ENCODE data around the gene AGAP3.
A peak's percentile ranks its signal among the peaks of the same experiment; 100 is the strongest.

AGAP3 gene

DNA sequence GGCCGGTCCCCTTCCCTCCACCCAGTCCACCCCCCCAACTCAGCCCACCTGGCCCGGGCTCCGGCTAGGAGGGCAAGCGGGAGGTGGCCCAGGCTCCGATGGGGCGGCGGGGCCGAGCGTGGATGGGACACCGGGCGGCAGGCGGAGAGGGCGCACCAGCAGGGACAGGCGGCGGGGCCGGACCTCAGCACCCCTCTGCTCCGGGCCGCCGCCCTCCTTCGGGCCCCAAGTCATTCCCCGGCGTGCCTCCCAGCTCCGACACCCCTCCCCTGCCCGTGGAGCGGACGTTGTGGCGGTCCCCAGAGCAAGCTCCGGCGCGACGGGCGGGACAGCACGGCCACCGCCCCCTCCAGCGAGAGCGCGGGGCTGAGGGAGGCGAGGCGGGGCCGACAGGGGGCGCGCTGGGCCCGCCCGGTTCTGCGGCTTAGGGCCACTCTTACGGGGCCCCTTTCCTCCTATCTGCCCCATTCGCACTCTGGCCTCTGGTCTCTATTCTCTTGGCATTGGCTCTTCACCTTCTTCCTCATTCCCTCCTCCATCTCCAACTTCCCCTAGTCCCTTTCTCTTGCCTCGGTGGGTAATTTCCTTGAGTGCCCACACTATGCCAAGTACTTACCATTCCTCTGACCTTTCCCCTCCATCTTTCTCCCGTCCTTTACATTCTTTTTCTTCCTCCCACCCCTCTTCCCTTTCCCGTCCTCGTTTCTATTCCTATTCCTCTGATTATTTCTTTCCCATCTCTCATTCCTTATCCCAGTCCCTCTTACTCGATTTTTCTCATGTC, 81.9 kb downstream of the AGAP3 start:
- DNase-seq (ENCODE audit: insufficient read length) (peak; percentile 67), FAIRE-seq (peak; percentile 14)
- TF ChIP-seq POLR2A (IDR thresholded peaks at IDR 0.05; ENCODE audit: low read depth, low read length) (no peak), POLR2AphosphoS5 (IDR thresholded peaks at IDR 0.05; ENCODE audit: low read depth, low read length) (no peak), TAF1 (IDR thresholded peaks at IDR 0.05; ENCODE audit: borderline replicate concordance, low read depth, low read length) (no peak)

GRCh38 chr7:151168787-151169162, 82.5 kb downstream of the AGAP3 start:
- DNase-seq (ENCODE audit: insufficient read length) (no peak), FAIRE-seq (no peak)
- no peak for TF ChIP-seq POLR2A (IDR thresholded peaks at IDR 0.05; ENCODE audit: low read depth, low read length)
- no peak for TF ChIP-seq TAF1 (IDR thresholded peaks at IDR 0.05; ENCODE audit: borderline replicate concordance, low read depth, low read length)
- no peak for TF ChIP-seq POLR2AphosphoS5 (IDR thresholded peaks at IDR 0.05; ENCODE audit: low read depth, low read length)

DNA sequence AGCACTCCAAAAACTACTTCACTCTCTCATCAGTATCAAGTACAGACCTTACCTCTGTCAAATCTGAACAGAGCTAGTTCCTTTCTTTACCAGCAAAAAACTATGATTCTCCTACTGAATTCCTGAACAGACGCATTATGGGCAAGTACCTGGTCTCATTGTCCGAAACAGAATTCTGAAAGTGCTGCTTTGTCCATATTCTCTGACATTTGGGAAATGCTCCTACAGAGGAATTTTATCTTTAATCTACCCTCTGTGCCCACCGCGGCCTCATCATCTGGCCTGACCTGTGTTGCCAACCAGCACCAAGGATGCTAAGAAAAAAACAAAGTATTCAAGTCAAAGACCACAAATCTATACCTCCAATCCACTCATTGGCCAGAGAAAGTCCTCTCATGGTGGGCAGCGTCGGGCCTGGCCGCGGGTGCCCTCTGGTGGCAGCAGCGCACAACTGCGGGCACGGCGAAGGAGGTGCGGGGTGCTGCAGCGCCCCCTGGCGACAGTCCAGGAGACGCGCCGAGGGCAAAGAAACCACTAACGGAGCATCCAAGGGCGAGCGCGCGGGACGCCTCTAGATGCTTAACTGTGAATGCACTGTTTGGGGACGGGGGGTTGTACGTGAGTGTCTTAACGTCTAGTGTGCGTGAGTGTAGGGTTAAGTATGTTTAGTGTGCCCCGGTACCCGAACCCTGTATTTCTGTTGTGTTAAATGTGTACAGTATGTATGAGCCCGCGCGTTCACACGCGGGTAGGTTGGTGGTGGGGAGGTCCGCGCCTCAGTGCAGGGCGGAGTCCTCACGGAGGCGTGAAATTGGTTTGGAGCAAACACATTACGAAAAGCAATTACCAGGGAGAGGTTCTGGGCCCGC, 86.2 kb downstream of the AGAP3 start:
- DNase-seq (ENCODE audit: insufficient read length) (peak; percentile 81), FAIRE-seq (peak; percentile 93)
- TF ChIP-seq POLR2A (IDR thresholded peaks at IDR 0.05; ENCODE audit: low read depth, low read length), result no peak
- no peak for TF ChIP-seq POLR2AphosphoS5 (IDR thresholded peaks at IDR 0.05; ENCODE audit: low read depth, low read length)
- TF ChIP-seq TAF1 (IDR thresholded peaks at IDR 0.05; ENCODE audit: borderline replicate concordance, low read depth, low read length), result no peak

GRCh38 chr7:151173386-151174245, 87.3 kb downstream of the AGAP3 start:
- FAIRE-seq (no peak), DNase-seq (ENCODE audit: insufficient read length) (no peak)
- TF ChIP-seq POLR2AphosphoS5 (IDR thresholded peaks at IDR 0.05; ENCODE audit: low read depth, low read length), result no peak
- TF ChIP-seq POLR2A (IDR thresholded peaks at IDR 0.05; ENCODE audit: low read depth, low read length), result no peak
- TF ChIP-seq TAF1 (IDR thresholded peaks at IDR 0.05; ENCODE audit: borderline replicate concordance, low read depth, low read length), result no peak

DNA sequence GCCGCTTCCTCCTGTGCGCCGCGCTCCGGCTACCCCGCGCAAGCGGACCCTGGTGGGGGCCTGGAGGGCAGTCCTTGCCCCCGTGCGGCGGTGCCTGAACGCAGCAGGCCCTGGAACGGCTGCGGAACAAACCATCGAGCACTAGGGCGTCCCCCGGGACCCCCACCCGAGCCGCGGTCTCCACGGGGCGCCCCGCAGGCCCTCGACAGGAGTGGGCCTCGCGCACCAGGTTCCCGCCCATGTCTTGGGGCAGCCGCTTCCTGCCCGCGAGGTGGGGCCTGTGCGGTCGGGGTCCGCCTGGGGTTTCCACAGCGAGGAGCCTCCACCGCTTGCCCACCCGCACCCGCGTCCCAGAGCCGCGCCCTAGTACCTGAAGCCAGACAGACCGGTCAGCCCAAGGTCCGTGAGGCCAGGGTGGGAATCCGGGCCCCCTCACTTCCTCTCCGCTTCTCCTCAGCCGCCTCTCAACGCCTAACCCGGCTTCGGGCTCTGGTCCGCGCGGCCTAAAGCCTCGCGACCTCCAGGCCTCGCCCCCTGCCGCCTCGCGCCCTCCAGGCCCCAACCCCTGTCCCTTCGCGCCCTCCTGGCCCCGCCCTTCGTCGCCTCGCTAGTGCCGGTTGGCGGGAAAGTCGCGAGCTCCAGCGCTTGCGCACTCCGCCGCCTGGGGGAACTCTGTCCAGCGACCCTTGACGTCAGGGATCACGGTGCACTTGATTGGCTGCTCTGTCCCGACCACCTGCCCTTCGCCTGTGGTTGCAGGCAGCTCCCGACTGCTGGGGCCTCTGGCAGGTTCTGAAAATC, 88.2 kb downstream of the AGAP3 start:
- DNase-seq (ENCODE audit: insufficient read length), result no peak
- no peak for FAIRE-seq
- no peak for TF ChIP-seq POLR2A (IDR thresholded peaks at IDR 0.05; ENCODE audit: low read depth, low read length)
- TF ChIP-seq TAF1 (IDR thresholded peaks at IDR 0.05; ENCODE audit: borderline replicate concordance, low read depth, low read length), result no peak
- no peak for TF ChIP-seq POLR2AphosphoS5 (IDR thresholded peaks at IDR 0.05; ENCODE audit: low read depth, low read length)

DNA sequence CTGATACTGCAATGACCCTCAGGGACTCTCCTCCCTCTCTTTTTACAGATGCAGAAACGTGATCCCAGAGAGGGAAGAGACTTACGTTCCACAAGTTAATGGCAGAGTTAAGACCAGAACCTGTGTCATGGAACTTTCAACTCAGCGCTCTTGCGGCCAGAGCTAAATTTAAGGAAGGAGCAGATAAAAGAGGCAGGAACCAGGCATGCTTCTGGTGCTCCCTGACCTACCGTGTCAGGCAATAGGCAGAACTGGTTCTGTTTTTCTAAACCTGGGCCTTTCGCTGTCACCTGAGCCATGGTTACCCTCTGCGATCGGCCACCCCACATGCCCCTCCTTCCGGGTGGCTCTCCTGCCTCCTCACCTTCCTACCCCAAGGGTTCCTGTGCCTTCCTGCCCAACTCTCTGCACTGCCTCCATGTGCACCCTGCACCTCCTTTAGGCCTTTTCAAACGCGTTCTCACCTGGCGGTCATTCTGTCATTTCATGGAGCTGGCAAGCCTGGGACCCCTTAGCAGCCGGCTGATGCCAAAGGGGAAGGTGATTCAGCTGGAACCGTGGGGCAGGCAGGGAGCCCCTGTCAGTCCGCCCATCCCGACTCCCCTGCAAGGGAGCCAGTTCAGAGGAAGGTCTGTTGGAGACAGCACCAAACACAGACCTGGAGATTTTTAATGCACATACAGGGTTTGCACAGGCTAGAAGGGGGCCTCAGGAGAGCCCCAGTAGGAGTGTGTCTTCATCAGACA, 88.9 kb downstream of the AGAP3 start:
- DNase-seq (ENCODE audit: insufficient read length) (no peak), FAIRE-seq (no peak)
- TF ChIP-seq POLR2AphosphoS5 (IDR thresholded peaks at IDR 0.05; ENCODE audit: low read depth, low read length), result no peak
- no peak for TF ChIP-seq POLR2A (IDR thresholded peaks at IDR 0.05; ENCODE audit: low read depth, low read length)
- no peak for TF ChIP-seq TAF1 (IDR thresholded peaks at IDR 0.05; ENCODE audit: borderline replicate concordance, low read depth, low read length)

GRCh38 chr7:151175793-151176311, 89.6 kb downstream of the AGAP3 start:
- DNase-seq (ENCODE audit: insufficient read length) (no peak), FAIRE-seq (no peak)
- TF ChIP-seq POLR2A (IDR thresholded peaks at IDR 0.05; ENCODE audit: low read depth, low read length), result no peak
- TF ChIP-seq TAF1 (IDR thresholded peaks at IDR 0.05; ENCODE audit: borderline replicate concordance, low read depth, low read length), result no peak
- TF ChIP-seq POLR2AphosphoS5 (IDR thresholded peaks at IDR 0.05; ENCODE audit: low read depth, low read length), result no peak

- TF ChIP-seq POLR2A (IDR thresholded peaks at IDR 0.05; ENCODE audit: low read depth, low read length), result no peak
- FAIRE-seq (no peak), DNase-seq (ENCODE audit: insufficient read length) (no peak)
These were observed 90.1 kb downstream of the AGAP3 start for GRCh38 chr7:151176401-151176800.

DNA sequence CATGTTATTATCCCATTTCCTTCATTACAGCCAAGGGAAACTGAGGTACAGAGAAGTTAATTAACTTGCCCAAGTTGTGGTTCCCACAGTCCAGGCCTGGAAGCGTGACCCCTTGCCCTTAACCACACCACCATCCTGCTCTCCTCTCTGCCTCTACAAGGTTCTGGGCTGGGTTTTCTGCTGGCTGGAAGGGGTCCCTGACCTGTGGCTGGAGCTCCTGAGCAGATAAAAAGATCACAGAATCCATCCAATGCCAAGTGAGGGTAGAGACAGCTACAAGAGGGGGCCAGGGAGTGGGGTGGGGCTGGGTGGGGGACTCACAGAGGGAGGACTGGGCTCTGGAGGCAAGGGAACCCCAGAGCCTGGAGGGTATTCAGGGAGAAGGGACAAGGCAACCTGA, 91.0 kb downstream of the AGAP3 start:
- FAIRE-seq, result no peak
- TF ChIP-seq TAF1 (IDR thresholded peaks at IDR 0.05; ENCODE audit: borderline replicate concordance, low read depth, low read length) (no peak), POLR2AphosphoS5 (IDR thresholded peaks at IDR 0.05; ENCODE audit: low read depth, low read length) (no peak), POLR2A (IDR thresholded peaks at IDR 0.05; ENCODE audit: low read depth, low read length) (no peak)
- DNase-seq (ENCODE audit: insufficient read length), result no peak

DNA sequence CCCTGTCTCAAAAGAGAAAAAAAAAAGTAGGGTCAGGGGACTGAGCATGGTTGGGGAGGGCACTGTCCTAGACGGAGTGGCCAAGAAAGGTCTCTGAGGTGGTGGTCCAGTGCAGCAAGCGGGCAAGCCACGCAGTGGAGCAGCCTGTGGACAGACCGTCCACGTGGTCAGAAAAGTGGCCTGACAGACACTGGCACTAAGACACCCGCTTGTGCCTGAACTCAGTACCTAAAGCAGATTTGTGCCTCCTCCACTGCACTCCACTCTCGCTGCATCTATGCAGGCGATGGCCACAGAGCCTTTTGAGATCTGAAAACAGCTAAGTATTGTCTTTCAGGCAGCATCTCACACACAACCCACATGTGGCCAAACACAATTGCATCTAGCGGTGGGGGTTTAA, 92.0 kb downstream of the AGAP3 start:
- no peak for DNase-seq (ENCODE audit: insufficient read length)
- TF ChIP-seq POLR2AphosphoS5 (IDR thresholded peaks at IDR 0.05; ENCODE audit: low read depth, low read length) (no peak), POLR2A (IDR thresholded peaks at IDR 0.05; ENCODE audit: low read depth, low read length) (no peak), TAF1 (IDR thresholded peaks at IDR 0.05; ENCODE audit: borderline replicate concordance, low read depth, low read length) (no peak)
- no peak for FAIRE-seq

Data from GM12892 (cell line).